Measurements from ENCODE around the gene TSPAN33. TPM values are rescaled to one million over a fixed set of nuclear protein-coding genes. Genes with fewer than 3 reads are reported as not detected.

TSPAN33 gene
- total RNA-seq, 1 donor from 2014 or later, result 11.8 TPM

DNA sequence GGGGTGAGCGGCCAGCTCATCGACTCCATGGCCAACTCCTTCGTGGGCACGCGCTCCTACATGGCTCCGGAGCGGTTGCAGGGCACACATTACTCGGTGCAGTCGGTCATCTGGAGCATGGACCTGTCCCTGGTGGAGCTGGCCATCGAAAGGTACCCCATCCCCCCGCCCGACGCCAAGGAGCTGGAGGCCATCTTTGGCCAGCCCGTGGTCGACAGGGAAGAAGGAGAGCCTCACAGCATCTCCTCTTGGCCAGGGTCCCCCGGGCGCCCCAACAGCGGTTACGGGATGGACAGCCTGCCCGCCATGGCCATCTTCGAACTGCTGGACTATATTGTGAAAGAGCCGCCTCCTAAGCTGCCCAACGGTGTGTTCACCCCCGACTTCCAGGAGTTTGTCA, 17.4 kb upstream of the TSPAN33 start:
- ATAC-seq (ENCODE audit: poor library complexity), result no peak
- no peak for DNase-seq
- intact Hi-C loops (cut with DNase I), result no loop called here

DNA sequence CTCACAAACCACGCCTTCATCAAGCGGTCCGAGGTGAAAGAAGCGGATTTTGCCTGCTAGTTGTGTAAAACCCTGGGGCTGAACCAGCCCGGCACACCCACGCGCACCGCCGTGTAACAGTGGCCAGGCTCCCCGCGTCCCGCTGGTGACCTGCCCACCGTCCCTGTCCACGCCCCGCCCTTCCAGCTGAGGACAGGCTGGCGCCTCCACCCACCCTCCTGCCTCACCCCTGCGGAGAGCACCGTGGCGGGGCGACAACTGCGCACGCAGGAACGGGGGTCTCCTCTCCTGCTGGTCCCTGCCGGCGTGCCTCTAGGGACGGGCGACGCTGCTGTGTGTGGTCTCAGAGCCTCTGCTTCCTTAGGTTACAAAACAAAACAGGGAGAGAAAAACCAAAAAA, 16.9 kb upstream of the TSPAN33 start:
- DNase-seq, result no peak
- intact Hi-C loops (cut with DNase I), result no loop called here
- ATAC-seq (ENCODE audit: poor library complexity), result no peak

GRCh38 chr7:129134356-129134987, 10.0 kb upstream of the TSPAN33 start:
- intact Hi-C loops (cut with DNase I), result no loop called here
- no peak for DNase-seq
- no peak for ATAC-seq (ENCODE audit: poor library complexity)

DNA sequence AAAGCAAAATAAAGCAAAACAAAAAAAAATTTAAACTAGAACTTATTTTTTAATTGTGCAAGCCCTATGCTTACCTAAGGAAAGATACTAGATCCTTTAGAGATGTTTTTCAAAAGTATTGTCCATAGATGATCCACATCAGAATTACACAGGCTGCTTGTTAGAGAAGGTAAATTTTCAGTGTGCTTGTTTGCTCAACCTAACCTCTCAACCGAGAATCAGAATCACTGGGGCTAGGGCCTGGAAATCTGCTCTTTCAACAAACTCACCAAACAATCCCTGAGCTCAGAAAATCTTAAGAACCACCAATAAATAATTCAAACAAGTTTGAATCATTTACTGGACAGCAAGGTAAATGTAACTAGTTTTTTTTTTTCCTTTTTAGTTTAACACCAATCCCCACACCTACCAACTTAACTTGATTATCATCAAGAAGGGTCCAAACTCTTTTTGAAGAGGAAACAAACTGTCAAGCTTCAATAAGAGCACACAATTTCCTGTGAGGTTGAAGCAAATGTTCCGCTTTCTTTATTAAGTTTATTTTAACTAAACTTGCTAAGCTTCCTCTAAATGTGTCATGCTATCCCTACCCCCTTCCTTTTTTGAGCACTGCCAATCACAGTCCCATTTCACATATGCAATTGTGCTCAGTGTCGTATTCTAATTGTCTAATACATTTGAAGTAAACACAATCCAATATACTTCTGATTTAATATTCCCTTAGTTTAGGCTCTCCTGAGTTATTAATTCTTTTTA, 7.4 kb upstream of the TSPAN33 start:
- ATAC-seq (ENCODE audit: poor library complexity), result no peak
- intact Hi-C loops (cut with DNase I), result no loop called here

GRCh38 chr7:129143724-129144094, 798 bp upstream of the TSPAN33 start:
- DNase-seq (no peak), ATAC-seq (ENCODE audit: poor library complexity) (no peak)
- intact Hi-C loops (cut with DNase I), result no loop called here

More for the DNA sequence above, 7.4 kb upstream of the TSPAN33 start:
- DNase-seq, result no peak

DNA sequence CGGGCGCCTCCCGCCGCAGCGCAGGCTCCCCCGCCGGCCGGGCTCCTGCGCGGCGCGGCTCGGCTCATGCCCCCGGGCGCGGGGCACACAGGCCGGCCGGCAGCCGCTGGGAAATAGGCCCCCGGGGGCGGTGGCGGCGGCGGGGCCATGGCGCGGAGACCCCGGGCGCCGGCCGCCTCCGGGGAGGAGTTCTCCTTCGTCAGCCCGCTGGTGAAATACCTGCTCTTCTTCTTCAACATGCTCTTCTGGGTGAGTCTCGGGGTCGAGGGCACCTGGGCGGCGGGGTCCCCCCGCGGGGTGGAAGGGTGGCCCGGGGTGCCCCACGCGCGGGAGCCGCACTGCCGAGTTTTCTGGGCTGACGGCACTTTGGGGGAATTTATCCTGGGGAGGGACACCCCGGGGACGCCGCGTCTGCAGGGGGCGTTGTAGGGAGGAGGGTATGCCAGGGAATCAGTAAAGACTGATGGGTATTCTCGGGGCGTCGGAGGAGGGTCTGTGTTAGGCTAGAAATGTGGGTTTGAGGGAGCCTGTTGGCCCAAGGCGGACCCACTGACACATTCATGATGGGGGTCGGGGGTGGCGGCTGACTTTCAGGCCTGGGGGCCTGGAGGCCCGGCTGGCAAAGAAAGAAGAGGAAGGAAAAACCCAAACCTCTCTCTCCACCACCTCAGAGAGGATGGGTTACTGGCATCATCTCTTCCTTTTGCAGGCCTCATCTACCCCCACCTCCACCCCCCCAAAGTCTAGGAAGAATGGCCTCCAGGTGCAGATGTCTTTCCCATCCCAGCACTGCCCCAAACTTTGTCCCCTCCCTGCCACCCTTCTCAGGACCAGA, 544 bp downstream of the TSPAN33 start:
- intact Hi-C loops (cut with DNase I), result no loop called here
- ATAC-seq (ENCODE audit: poor library complexity), result no peak
- DNase-seq, result no peak

GRCh38 chr7:129146237-129146979, 1.9 kb downstream of the TSPAN33 start:
- DNase-seq, result peak; percentile 50
- intact Hi-C loops (cut with DNase I), result no loop called here
- peak; percentile 17 for ATAC-seq (ENCODE audit: poor library complexity)

- ATAC-seq (ENCODE audit: poor library complexity), result no peak
- DNase-seq, result no peak
- intact Hi-C loops (cut with DNase I), result no loop called here
Observed at GRCh38 chr7:129147731-129148130, 3.2 kb downstream of the TSPAN33 start.

DNA sequence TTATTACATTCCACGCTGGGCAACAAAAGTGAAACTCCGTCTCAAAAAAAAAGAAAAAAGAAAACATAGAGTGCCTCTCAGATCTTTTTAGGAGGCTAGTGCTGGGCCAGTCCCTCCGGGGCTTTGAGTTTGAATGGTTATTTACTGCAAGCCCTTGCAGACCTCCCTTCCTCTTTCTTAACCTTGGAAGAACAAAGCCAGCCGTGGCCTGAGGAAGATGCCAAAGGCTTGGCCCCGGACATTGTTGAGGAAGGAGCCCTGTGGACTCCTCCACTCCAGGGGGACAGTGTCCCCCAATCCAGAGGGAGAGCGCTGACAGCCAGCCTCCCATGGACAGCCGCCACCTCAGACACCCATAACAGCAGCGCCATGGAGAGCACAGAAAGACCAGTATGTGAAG, 5.0 kb downstream of the TSPAN33 start:
- ATAC-seq (ENCODE audit: poor library complexity) (peak; percentile 8), DNase-seq (no peak)
- intact Hi-C loops (cut with DNase I), result no loop called here

- ATAC-seq (ENCODE audit: poor library complexity) (peak; percentile 48), DNase-seq (peak; percentile 65)
- intact Hi-C loops (cut with DNase I), result no loop called here
Observed at GRCh38 chr7:129150199-129150996, 5.9 kb downstream of the TSPAN33 start.

GRCh38 chr7:129157651-129158050, 13.1 kb downstream of the TSPAN33 start:
- intact Hi-C loops (cut with DNase I), result no loop called here
- ATAC-seq (ENCODE audit: poor library complexity), result no peak
- DNase-seq, result no peak

DNA sequence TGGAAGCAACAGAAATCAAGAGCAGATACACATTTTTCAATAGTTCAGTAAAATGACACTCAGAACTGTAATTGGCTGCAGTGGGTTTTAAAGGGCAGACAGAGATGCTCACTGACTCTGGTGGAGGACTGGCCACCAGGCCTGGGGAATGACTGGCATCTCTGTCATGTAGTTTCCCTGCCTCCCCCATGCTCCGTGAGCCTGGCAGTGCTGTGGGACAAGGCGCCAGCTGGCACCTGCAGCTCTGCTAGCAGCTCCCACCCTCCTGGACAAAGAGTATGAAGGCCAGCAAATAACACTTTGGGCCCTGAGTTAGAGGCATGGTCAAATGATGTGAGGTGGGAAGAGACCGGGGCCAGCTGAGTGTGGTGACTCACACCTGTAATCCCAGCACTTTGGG, 15.0 kb downstream of the TSPAN33 start:
- peak; percentile 91 for ATAC-seq (ENCODE audit: poor library complexity)
- DNase-seq, result peak; percentile 65
- intact Hi-C loops (cut with DNase I), result no loop called here

- no peak for ATAC-seq (ENCODE audit: poor library complexity)
- no peak for DNase-seq
- intact Hi-C loops (cut with DNase I), result loop anchor here (5.0 kb wide), 1 partner anchor 52 kb away; no protein-coding TSS in a partner anchor
Observed at GRCh38 chr7:129160161-129160905, 15.8 kb downstream of the TSPAN33 start.

GRCh38 chr7:129161524-129162225, 17.2 kb downstream of the TSPAN33 start:
- intact Hi-C loops (cut with DNase I), result loop anchor here (5.0 kb wide), 1 partner anchor 51 kb away; no protein-coding TSS in a partner anchor
- DNase-seq (no peak), ATAC-seq (ENCODE audit: poor library complexity) (no peak)

- DNase-seq (no peak), ATAC-seq (ENCODE audit: poor library complexity) (no peak)
- intact Hi-C loops (cut with DNase I), result loop anchor here (5.0 kb wide), 1 partner anchor 50 kb away; no protein-coding TSS in a partner anchor
Observed at GRCh38 chr7:129162732-129163131, 18.2 kb downstream of the TSPAN33 start.

DNA sequence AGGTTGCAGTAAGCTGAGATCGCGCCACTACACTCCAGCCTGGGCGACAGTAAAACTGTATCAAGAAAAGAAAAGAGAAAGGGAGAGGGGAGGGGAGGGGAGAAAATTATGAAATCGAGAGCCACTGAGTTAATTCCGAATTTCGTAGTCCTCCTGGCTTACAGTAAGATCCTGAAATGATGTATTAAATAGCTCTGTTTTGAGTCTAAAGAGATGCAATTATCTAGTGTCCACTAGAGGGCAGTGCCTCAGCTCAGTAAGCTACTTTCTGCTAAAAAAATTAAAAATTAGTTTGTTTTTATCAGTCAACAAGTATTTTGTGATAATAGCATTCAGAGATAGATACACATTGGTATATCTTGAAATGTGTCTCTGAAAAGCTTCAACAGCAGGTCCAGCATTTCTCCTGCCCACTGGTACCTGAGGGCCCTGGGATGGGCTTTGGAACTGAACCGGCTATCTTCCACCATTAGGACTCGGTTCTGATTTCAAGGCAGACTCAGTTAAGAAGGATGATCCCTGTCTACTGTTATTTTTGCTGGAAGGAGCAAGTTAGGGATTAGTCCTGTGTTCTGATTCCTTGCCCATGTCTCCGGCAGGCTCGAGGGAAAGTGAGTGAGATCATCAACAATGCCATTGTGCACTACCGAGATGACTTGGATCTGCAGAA, 19.5 kb downstream of the TSPAN33 start:
- no peak for ATAC-seq (ENCODE audit: poor library complexity)
- no peak for DNase-seq
- intact Hi-C loops (cut with DNase I), result loop anchor here (5.0 kb wide), 1 partner anchor 48 kb away; no protein-coding TSS in a partner anchor
